PC-3 (cell line): ENCODE data around the gene NPY4R2.
"Not testable (repeated sequence)": the region's sequence is repeated elsewhere in the genome, so short reads cannot be mapped to it uniquely, and the experiment has no call there.

Source experiments
- EZH2 ChIP-seq: fragments of 300-600 bp; sonication (generic); IDR thresholded peaks from one replicate; pipeline ENCODE4 v1.6.1; 2017; ENCODE audit warnings: antibody characterized with exemption, mild to moderate bottlenecking, low read length; ENCODE audit not compliant: unreplicated experiment
- EZH2phosphoT487 ChIP-seq: fragments of 300-600 bp; sonication (generic); IDR thresholded peaks from 2 replicates; pipeline ENCODE4 v1.6.1; 2018; ENCODE audit warnings: mild to moderate bottlenecking, antibody characterized with exemption, low read length, borderline replicate concordance
- TF ChIP-seq, protein P1 (sequence below): fragments of 300-600 bp; sonication (generic); conservative IDR thresholded peaks from 2 replicates; pipeline ENCODE4 v1.5.1; 2017; ENCODE audit warnings: antibody characterized with exemption, low read depth, mild to moderate bottlenecking, low read length

DNA sequence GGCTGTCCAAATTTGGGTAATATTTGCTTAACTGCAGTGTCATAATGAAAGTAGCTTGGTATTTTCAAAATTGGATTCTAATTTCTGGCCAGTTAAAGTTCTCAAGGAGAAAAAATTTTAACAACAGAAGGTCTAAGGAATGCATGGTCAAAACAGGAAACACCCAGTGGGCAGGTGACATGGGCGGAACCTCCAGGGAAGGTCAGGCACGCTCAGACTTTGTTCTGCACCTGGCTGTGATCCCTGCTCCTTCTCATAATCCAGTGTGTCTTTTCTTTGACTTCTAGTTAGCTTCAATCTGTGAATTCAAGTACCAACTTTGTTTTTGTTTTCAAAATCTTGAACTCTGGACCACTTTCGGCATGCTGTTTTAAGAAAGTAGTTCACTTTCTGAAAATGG is 34.2 kb upstream of the NPY4R2 start:
- TF ChIP-seq, protein P1, sequence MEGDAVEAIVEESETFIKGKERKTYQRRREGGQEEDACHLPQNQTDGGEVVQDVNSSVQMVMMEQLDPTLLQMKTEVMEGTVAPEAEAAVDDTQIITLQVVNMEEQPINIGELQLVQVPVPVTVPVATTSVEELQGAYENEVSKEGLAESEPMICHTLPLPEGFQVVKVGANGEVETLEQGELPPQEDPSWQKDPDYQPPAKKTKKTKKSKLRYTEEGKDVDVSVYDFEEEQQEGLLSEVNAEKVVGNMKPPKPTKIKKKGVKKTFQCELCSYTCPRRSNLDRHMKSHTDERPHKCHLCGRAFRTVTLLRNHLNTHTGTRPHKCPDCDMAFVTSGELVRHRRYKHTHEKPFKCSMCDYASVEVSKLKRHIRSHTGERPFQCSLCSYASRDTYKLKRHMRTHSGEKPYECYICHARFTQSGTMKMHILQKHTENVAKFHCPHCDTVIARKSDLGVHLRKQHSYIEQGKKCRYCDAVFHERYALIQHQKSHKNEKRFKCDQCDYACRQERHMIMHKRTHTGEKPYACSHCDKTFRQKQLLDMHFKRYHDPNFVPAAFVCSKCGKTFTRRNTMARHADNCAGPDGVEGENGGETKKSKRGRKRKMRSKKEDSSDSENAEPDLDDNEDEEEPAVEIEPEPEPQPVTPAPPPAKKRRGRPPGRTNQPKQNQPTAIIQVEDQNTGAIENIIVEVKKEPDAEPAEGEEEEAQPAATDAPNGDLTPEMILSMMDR, result not testable (repeated sequence)
- not testable (repeated sequence) for TF ChIP-seq EZH2, EZH2phosphoT487
